Loucy (cell line): ENCODE data around the gene DIP2B.

ENCODE experiments used
- H2AFZ ChIP-seq: fragments of 200-600 bp; sonication (generic); 2 replicates; pipeline ENCODE4 v1.6.0; 2016; ENCODE audit warnings: antibody characterized with exemption, mild to moderate bottlenecking, low read length, moderate library complexity
- H3F3A ChIP-seq: fragments of 200-600 bp; 2 replicates; pipeline ENCODE4 v1.6.0; 2016; ENCODE audit warnings: antibody characterized with exemption, low read depth, mild to moderate bottlenecking
- H3K27me3 ChIP-seq: fragments of 200-600 bp; sonication (generic); 2 replicates; pipeline ENCODE4 v1.6.1; 2014; ENCODE audit warnings: low read length, mild to moderate bottlenecking; ENCODE audit not compliant: insufficient read depth, poor library complexity, severe bottlenecking
- H3K36me3 ChIP-seq: fragments of 200-600 bp; sonication (generic); 2 replicates; pipeline ENCODE4 v1.6.1; 2016; ENCODE audit warnings: low read length; ENCODE audit not compliant: insufficient read depth
- H3K4me1 ChIP-seq: fragments of 200-600 bp; sonication (generic); 2 replicates; pipeline ENCODE4 v1.5.1; 2014; ENCODE audit warnings: low read length, mild to moderate bottlenecking; ENCODE audit not compliant: insufficient read depth, poor library complexity, severe bottlenecking
- H3K4me2 ChIP-seq: fragments of 200-600 bp; sonication (generic); 2 replicates; pipeline ENCODE4 v1.6.0; 2014; ENCODE audit warnings: antibody characterized with exemption, low read length, low read depth, mild to moderate bottlenecking; ENCODE audit not compliant: poor library complexity, severe bottlenecking
- H3K4me3 ChIP-seq: fragments of 200-600 bp; sonication (generic); 2 replicates; pipeline ENCODE4 v1.5.1; 2014; ENCODE audit warnings: low read length, mild to moderate bottlenecking, mixed read lengths; ENCODE audit not compliant: poor library complexity, severe bottlenecking
- H3K79me2 ChIP-seq: fragments of 200-600 bp; sonication (generic); 2 replicates; pipeline ENCODE4 v1.6.1; 2014; ENCODE audit warnings: low read length; ENCODE audit not compliant: insufficient read depth
- H3K9ac ChIP-seq: fragments of 200-600 bp; sonication (generic); 2 replicates; pipeline ENCODE4 v1.6.0; 2014; ENCODE audit warnings: mild to moderate bottlenecking, low read depth, low read length, moderate library complexity; ENCODE audit not compliant: poor library complexity, severe bottlenecking
- H3K9me2 ChIP-seq: fragments of 200-600 bp; sonication (generic); replicated peaks from 2 replicates; pipeline ENCODE4 v1.6.1; 2016; ENCODE audit warnings: low read depth, low read length, mixed read lengths
- H3K9me3 ChIP-seq: fragments of 200-600 bp; sonication (generic); 2 replicates; pipeline ENCODE4 v1.6.1; 2014; ENCODE audit warnings: mild to moderate bottlenecking, antibody characterized with exemption, low read length, low read depth; ENCODE audit not compliant: insufficient read depth
- H4K20me1 ChIP-seq: fragments of 200-600 bp; sonication (generic); 2 replicates; pipeline ENCODE4 v1.6.0; 2014; ENCODE audit warnings: antibody characterized with exemption, low read length, mild to moderate bottlenecking; ENCODE audit not compliant: insufficient read depth, poor library complexity, severe bottlenecking
- CTCF ChIP-seq: fragments of 200-600 bp; sonication (generic); conservative IDR thresholded peaks from 2 replicates; pipeline ENCODE4 v1.5.1; 2014; ENCODE audit warnings: mild to moderate bottlenecking, antibody characterized with exemption, low read length
- EZH2phosphoT487 ChIP-seq: fragments of 200-600 bp; IDR thresholded peaks from 2 replicates; pipeline ENCODE4 v1.6.1; 2018; ENCODE audit warnings: antibody characterized with exemption, mild to moderate bottlenecking, moderate library complexity, borderline replicate concordance

DIP2B gene

GRCh38 chr12:50659260-50659659 is 154.5 kb downstream of the DIP2B start:
- no peak overlapping the region for H2AFZ ChIP-seq
- no peak overlapping the region for H3K4me2 ChIP-seq
- H3K79me2 ChIP-seq, result peaks cover 3% of the 10 kb centered on the region; the same call in 1 of the 2 replicates
- H3K9me3 ChIP-seq, result no peaks in the 10 kb centered on the region
- peaks cover 25% of the 10 kb centered on the region; the same call in 1 of the 2 replicates for H3K36me3 ChIP-seq
- H3K9me2 ChIP-seq, result no peaks in the 10 kb centered on the region
- no peak overlapping the region for H3K9ac ChIP-seq
- TF ChIP-seq EZH2phosphoT487 (no peak), CTCF (no peak)
- no peaks in the 10 kb centered on the region for H4K20me1 ChIP-seq
- no peak overlapping the region for H3K4me3 ChIP-seq
- H3K27me3 ChIP-seq, result no peaks in the 10 kb centered on the region
- peaks cover 6% of the 10 kb centered on the region for H3K4me1 ChIP-seq
- H3F3A ChIP-seq, result no peaks in the 10 kb centered on the region

- H3F3A ChIP-seq, result no peaks in the 10 kb centered on the region
- no peak overlapping the region for H3K9ac ChIP-seq
- peaks cover 3% of the 10 kb centered on the region; the same call in 1 of the 2 replicates for H3K79me2 ChIP-seq
Observed at GRCh38 chr12:50659690-50660424, 155.1 kb downstream of the DIP2B start.

GRCh38 chr12:50660425-50660822 is 155.6 kb downstream of the DIP2B start:
- no peaks in the 10 kb centered on the region for H3F3A ChIP-seq
- H4K20me1 ChIP-seq, result no peaks in the 10 kb centered on the region
- H3K4me3 ChIP-seq, result no peak overlapping the region
- H2AFZ ChIP-seq, result no peak overlapping the region
- peaks cover 5% of the 10 kb centered on the region for H3K4me1 ChIP-seq
- H3K9me3 ChIP-seq, result no peaks in the 10 kb centered on the region
- no peak overlapping the region for H3K4me2 ChIP-seq
- peaks cover 25% of the 10 kb centered on the region; the same call in 1 of the 2 replicates for H3K36me3 ChIP-seq
- TF ChIP-seq EZH2phosphoT487, result no peak
- no peak for TF ChIP-seq CTCF
- peaks cover 3% of the 10 kb centered on the region; the same call in 1 of the 2 replicates for H3K79me2 ChIP-seq
- no peaks in the 10 kb centered on the region for H3K9me2 ChIP-seq
- no peak overlapping the region for H3K9ac ChIP-seq
- no peaks in the 10 kb centered on the region for H3K27me3 ChIP-seq

More at GRCh38 chr12:50659690-50660424, 155.1 kb downstream of the DIP2B start:
- Histone ChIP-seq H2AFZ (no peak overlapping the region), H4K20me1 (no peaks in the 10 kb centered on the region), H3K4me2 (no peak overlapping the region), H3K9me3 (no peaks in the 10 kb centered on the region), H3K36me3 (peaks cover 25% of the 10 kb centered on the region; the same call in 1 of the 2 replicates), H3K4me1 (peaks cover 6% of the 10 kb centered on the region), H3K27me3 (no peaks in the 10 kb centered on the region), H3K9me2 (no peaks in the 10 kb centered on the region), H3K4me3 (no peak overlapping the region)
- TF ChIP-seq EZH2phosphoT487 (no peak), CTCF (no peak)
